K562 (cell line): ENCODE measurements around the gene WDR86. TPM values are rescaled to one million over a fixed set of nuclear protein-coding genes. Genes with fewer than 3 reads are reported as not detected.

Source experiments
- CBX5 ChIP-seq: IDR thresholded peaks from 2 replicates; pipeline ENCODE4 v1.6.1; 2014; ENCODE audit warnings: low read depth, borderline replicate concordance
- E2F8 ChIP-seq: fragments of 450-650 bp; IDR thresholded peaks from 2 replicates; pipeline ENCODE4 v1.7.1; 2018; ENCODE audit warnings: mild to moderate bottlenecking, low read depth; ENCODE audit not compliant: partially characterized antibody
- GATAD2A ChIP-seq: fragments of 450-650 bp; IDR thresholded peaks from 2 replicates; pipeline ENCODE4 v1.6.1; 2017
- HDAC8 ChIP-seq: fragments of 450-650 bp; IDR thresholded peaks from 2 replicates; pipeline ENCODE4 v1.6.1; 2016; ENCODE audit warnings: mild to moderate bottlenecking, missing genetic modification characterization, moderate library complexity, missing compliant biosample characterization
- HLTF ChIP-seq: fragments of 450-650 bp; IDR thresholded peaks from 2 replicates; pipeline ENCODE4 v1.6.1; 2016
- MNT ChIP-seq, 2 experiments: fragments of 450-650 bp; conservative IDR thresholded peaks; 2 replicates each; pipeline ENCODE4 v1.6.1; 2017; ENCODE audit warnings: mild to moderate bottlenecking in 2 of 2, moderate library complexity in 2 of 2
- MTA2 ChIP-seq: fragments of 450-650 bp; IDR thresholded peaks from 2 replicates; pipeline ENCODE4 v1.6.1; 2016; ENCODE audit warnings: low read depth
- POLR2A ChIP-seq: fragments of 450-650 bp; conservative IDR thresholded peaks from 2 replicates; pipeline ENCODE4 v1.6.1; 2016
- SMAD4 ChIP-seq: fragments of 250-450 bp; sonication (Bioruptor Pico); conservative IDR thresholded peaks from 2 replicates; pipeline ENCODE4 v1.8.0; 2021; ENCODE audit warnings: inconsistent platforms, mild to moderate bottlenecking, moderate library complexity
- SP1 ChIP-seq: sonication (generic); formaldehyde crosslinking; IDR thresholded peaks from 2 replicates; pipeline ENCODE4 v1.8.1; 2022; ENCODE audit warnings: mild to moderate bottlenecking, missing genetic modification reagents
- SRSF7 ChIP-seq: fragments of 200-400 bp; formaldehyde crosslinking; optimal IDR thresholded peaks from 2 replicates; pipeline ENCODE3; 2017; ENCODE audit warnings: mild to moderate bottlenecking, low read depth, low read length
- STAT5B ChIP-seq: fragments of 250-450 bp; sonication (Bioruptor Pico); IDR thresholded peaks from 2 replicates; pipeline ENCODE4 v1.8.0; 2021; ENCODE audit warnings: mild to moderate bottlenecking, inconsistent platforms
- TCF15 ChIP-seq: fragments of 250-450 bp; sonication (Bioruptor Pico); IDR thresholded peaks from 2 replicates; pipeline ENCODE4 v1.8.0; 2022; ENCODE audit warnings: moderate library complexity, mild to moderate bottlenecking, inconsistent platforms
- ZBTB17 ChIP-seq: fragments of 450-650 bp; formaldehyde crosslinking; IDR thresholded peaks from 2 replicates; pipeline ENCODE4 v1.4.0; 2020; ENCODE audit warnings: mild to moderate bottlenecking
- ZNF274 ChIP-seq: IDR thresholded peaks from 2 replicates; pipeline ENCODE4 v1.6.1; 2011; ENCODE audit warnings: low read depth, mild to moderate bottlenecking, low read length, moderate library complexity, borderline replicate concordance
- ZNF347 ChIP-seq: fragments of 450-650 bp; formaldehyde crosslinking; IDR thresholded peaks from 2 replicates; pipeline ENCODE4 v1.4.0; 2020; ENCODE audit warnings: low read depth, mild to moderate bottlenecking, moderate library complexity
- ZNF408 ChIP-seq: fragments of 250-450 bp; sonication (Bioruptor Pico); IDR thresholded peaks from 2 replicates; pipeline ENCODE4 v1.4.0; 2020; ENCODE audit warnings: low read depth, mild to moderate bottlenecking, moderate library complexity
- polyA plus RNA-seq, 8 experiments: library from polyadenylated mRNA; depleted of rRNA in 4 of 8; stranded (reverse) in 5 of 8; unstranded in 3 of 8; fragments of >200 nt; fragmentation: Nextera tagmentation in 2 of 8; fragmentation: Illumina TruSeq in 1 of 8; extraction: Ambion mirVana in 2 of 8; extraction: Trizol in 1 of 8; gene quantifications; 2 replicates each; pipeline versions ENCODE4 v1.2.1 to v1.2.3, GENCODE V29; 2011 to 2014; ENCODE audit warnings: inconsistent platforms in 1 of 8, missing spikeins in 1 of 8
- total RNA-seq, 7 experiments: library from RNA; depleted of rRNA in 6 of 7; stranded (reverse); fragments of >200 nt in 6 of 7; fragmentation: Illumina TruSeq in 2 of 7; extraction: Trizol in 2 of 7; gene quantifications; 2 replicates each; pipeline versions ENCODE4 v1.2.1 to v1.2.3, GENCODE V29; 2011 to 2021; ENCODE audit warnings: low replicate concordance in 1 of 7
- TF ChIP-seq, protein P1 (sequence below): fragments of 250-450 bp; sonication (Bioruptor Pico); IDR thresholded peaks from 2 replicates; pipeline ENCODE4 v1.5.0; 2021; ENCODE audit warnings: mild to moderate bottlenecking, borderline replicate concordance

The WDR86 gene
- total and polyA plus RNA-seq, 9 of the 15 experiments (the other 6 are each of a cell fraction or from before 2014, with no cell fraction given) = 0.24 TPM; not detected in 8

DNA sequence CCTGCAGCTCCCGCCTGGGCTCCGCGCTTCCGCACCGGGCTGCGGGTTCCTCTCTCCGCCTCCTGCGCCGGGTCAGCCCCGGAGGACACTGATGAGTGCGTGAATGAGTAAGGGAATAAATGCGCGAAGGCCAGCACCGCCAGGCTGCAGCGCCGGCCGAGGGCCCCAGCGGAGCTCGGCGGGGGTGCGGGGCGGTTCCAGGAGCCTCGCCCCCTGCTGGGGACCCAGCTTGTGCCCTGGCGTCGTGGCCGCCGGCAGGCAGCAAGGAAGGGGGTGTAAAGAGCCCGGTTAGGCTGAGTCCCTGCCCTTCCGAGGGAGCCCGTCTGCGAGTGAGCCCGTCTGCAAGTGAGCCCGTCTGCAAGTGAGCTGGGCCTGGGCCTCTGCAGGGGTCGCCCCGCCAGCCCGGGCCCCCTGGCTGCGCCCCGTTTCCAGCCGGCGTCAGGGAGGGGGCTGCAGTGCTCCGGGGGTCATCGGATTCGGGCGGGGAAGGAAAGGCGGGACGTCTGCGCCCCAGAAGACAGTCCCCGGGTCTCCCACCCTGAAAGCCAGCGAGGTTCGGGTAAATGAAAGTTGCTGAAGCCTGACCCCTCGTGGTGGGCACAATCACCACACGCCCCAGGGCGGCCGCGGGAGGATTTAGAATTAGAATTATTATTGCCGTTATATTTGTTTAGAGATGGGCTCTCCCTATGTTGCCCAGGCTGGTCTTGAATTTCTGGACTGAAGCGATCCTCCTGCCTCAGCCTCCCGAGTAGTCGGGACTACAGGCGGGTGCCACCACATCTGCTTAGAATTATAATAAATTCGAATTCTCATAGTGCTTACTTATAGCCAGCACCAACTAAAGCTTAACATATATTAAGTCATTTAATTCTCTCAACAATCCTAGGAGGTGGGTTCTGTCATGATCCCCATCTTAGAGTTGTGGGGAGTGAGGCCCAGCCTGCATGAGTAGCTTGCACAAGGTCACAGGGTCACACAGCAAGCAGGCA is 38.7 kb upstream of the WDR86 start (continued):
- TF ChIP-seq ZNF274 = no peak
- TF ChIP-seq HLTF = no peak
- TF ChIP-seq, protein P1, sequence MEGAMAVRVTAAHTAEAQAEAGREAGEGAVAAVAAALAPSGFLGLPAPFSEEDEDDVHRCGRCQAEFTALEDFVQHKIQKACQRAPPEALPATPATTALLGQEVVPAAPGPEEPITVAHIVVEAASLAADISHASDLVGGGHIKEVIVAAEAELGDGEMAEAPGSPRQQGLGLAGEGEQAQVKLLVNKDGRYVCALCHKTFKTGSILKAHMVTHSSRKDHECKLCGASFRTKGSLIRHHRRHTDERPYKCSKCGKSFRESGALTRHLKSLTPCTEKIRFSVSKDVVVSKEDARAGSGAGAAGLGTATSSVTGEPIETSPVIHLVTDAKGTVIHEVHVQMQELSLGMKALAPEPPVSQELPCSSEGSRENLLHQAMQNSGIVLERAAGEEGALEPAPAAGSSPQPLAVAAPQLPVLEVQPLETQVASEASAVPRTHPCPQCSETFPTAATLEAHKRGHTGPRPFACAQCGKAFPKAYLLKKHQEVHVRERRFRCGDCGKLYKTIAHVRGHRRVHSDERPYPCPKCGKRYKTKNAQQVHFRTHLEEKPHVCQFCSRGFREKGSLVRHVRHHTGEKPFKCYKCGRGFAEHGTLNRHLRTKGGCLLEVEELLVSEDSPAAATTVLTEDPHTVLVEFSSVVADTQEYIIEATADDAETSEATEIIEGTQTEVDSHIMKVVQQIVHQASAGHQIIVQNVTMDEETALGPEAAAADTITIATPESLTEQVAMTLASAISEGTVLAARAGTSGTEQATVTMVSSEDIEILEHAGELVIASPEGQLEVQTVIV = no peak
- TF ChIP-seq POLR2A = no peak
- TF ChIP-seq MTA2 = no peak
- no peak for TF ChIP-seq ZBTB17 (CRISPR knock-in tag)
- no peak for TF ChIP-seq SP1 (CRISPR knock-in tag)
- TF ChIP-seq SMAD4 (CRISPR knock-in tag) = no peak
- no peak for TF ChIP-seq ZNF347 (CRISPR knock-in tag)
- no peak for TF ChIP-seq TCF15 (CRISPR knock-in tag)
- no peak for TF ChIP-seq E2F8
- TF ChIP-seq HDAC8 (tag) = no peak
- no peak for TF ChIP-seq MNT (conservative IDR thresholded peaks at IDR 0.05)
- TF ChIP-seq STAT5B (CRISPR knock-in tag) = no peak
- no peak for TF ChIP-seq CBX5
- no peak for TF ChIP-seq GATAD2A
- no peak for TF ChIP-seq SRSF7
- no peak for TF ChIP-seq ZNF408
